HepG2 (cell line): ENCODE measurements around the gene UBXN2A. TPM values are rescaled to one million over a fixed set of nuclear protein-coding genes. Genes with fewer than 3 reads are reported as not detected.

Source experiments
- BORCS8-MEF2B ChIP-seq: sonication (generic); formaldehyde crosslinking; IDR thresholded peaks from 2 replicates; pipeline ENCODE4 v1.8.0; 2022; ENCODE audit warnings: mild to moderate bottlenecking, missing genetic modification reagents
- CEBPB ChIP-seq: IDR thresholded peaks from 2 replicates; pipeline ENCODE4 v1.6.1; 2011; ENCODE audit warnings: low read depth, low read length, improper control_type of control experiment, borderline replicate concordance
- DDIT3 ChIP-seq: sonication (generic); formaldehyde crosslinking; IDR thresholded peaks from 2 replicates; pipeline ENCODE4 v1.4.0; 2020; ENCODE audit warnings: mild to moderate bottlenecking, missing genetic modification reagents
- ETS1 ChIP-seq: sonication (generic); formaldehyde crosslinking; IDR thresholded peaks from 2 replicates; pipeline ENCODE4 v1.4.0; 2020; ENCODE audit warnings: missing genetic modification reagents
- FOSL1 ChIP-seq: sonication (generic); formaldehyde crosslinking; IDR thresholded peaks from 2 replicates; pipeline ENCODE4 v1.9.0; 2021; ENCODE audit warnings: missing genetic modification reagents, borderline replicate concordance
- GFI1 ChIP-seq: sonication (generic); formaldehyde crosslinking; IDR thresholded peaks from 2 replicates; pipeline ENCODE4 v1.5.0; 2020; ENCODE audit warnings: missing genetic modification reagents, mild to moderate bottlenecking, borderline replicate concordance
- IKZF1 ChIP-seq: fragments of 450-650 bp; IDR thresholded peaks from 2 replicates; pipeline ENCODE4 v1.7.1; 2016
- IKZF4 ChIP-seq: sonication (generic); formaldehyde crosslinking; IDR thresholded peaks from 2 replicates; pipeline ENCODE4 v1.5.1; 2020; ENCODE audit warnings: borderline replicate concordance, mild to moderate bottlenecking, low read depth, missing genetic modification reagents; ENCODE audit errors: not compliant biosample characterization
- IRF2 ChIP-seq: IDR thresholded peaks from 2 replicates; pipeline ENCODE4 v1.6.1; 2018; ENCODE audit warnings: missing genetic modification reagents, missing compliant biosample characterization
- MATR3 ChIP-seq: sonication (generic); formaldehyde crosslinking; IDR thresholded peaks from 2 replicates; pipeline ENCODE4 v1.4.0; 2020; ENCODE audit warnings: missing genetic modification reagents
- NONO ChIP-seq, 2 experiments: fragments of 450-650 bp in 1 of 2; sonication (generic) in 1 of 2; formaldehyde crosslinking in 1 of 2; IDR thresholded peaks in 1 of 2; conservative IDR thresholded peaks in 1 of 2; 2 replicates each; pipeline versions ENCODE4 v1.6.1 to v1.8.0; 2017 to 2022; ENCODE audit warnings: mild to moderate bottlenecking in 1 of 2, missing genetic modification reagents in 1 of 2, moderate library complexity in 1 of 2
- NR0B2 ChIP-seq: sonication (generic); formaldehyde crosslinking; IDR thresholded peaks from 2 replicates; pipeline ENCODE4 v1.4.0; 2020; ENCODE audit warnings: mild to moderate bottlenecking, missing genetic modification reagents
- SATB2 ChIP-seq: sonication (generic); formaldehyde crosslinking; IDR thresholded peaks from 2 replicates; pipeline ENCODE4 v1.5.0; 2020; ENCODE audit warnings: missing genetic modification reagents
- SETDB1 ChIP-seq: sonication (generic); formaldehyde crosslinking; IDR thresholded peaks from 2 replicates; pipeline ENCODE4 v1.5.1; 2020; ENCODE audit warnings: missing genetic modification reagents, mild to moderate bottlenecking, borderline replicate concordance
- SMARCC2 ChIP-seq: fragments of 450-650 bp; IDR thresholded peaks from 2 replicates; pipeline ENCODE4 v1.6.1; 2017; ENCODE audit warnings: antibody characterized with exemption, mild to moderate bottlenecking
- TBL1XR1 ChIP-seq: fragments of 150-350 bp; IDR thresholded peaks from 2 replicates; pipeline ENCODE4 v1.6.1; 2014; ENCODE audit warnings: borderline replicate concordance, low read length; ENCODE audit not compliant: partially characterized antibody
- THAP8 ChIP-seq: sonication (generic); formaldehyde crosslinking; IDR thresholded peaks from 2 replicates; pipeline ENCODE4 v1.5.1; 2020; ENCODE audit warnings: missing genetic modification reagents, mild to moderate bottlenecking, borderline replicate concordance
- THYN1 ChIP-seq: sonication (generic); formaldehyde crosslinking; IDR thresholded peaks from 2 replicates; pipeline ENCODE4 v1.8.1; 2023; ENCODE audit warnings: low read depth, mild to moderate bottlenecking, moderate library complexity, missing genetic modification reagents, borderline replicate concordance
- ZMYM4 ChIP-seq: sonication (generic); formaldehyde crosslinking; IDR thresholded peaks from 2 replicates; pipeline ENCODE4 v1.8.1; 2023; ENCODE audit warnings: mild to moderate bottlenecking, missing genetic modification reagents
- ZNF264 ChIP-seq: sonication (generic); formaldehyde crosslinking; IDR thresholded peaks from 2 replicates; pipeline ENCODE4 v1.4.0; 2020; ENCODE audit warnings: missing genetic modification reagents
- ZNF432 ChIP-seq: sonication (generic); formaldehyde crosslinking; IDR thresholded peaks from 2 replicates; pipeline ENCODE4 v1.5.0; 2020; ENCODE audit warnings: missing genetic modification reagents, mild to moderate bottlenecking, borderline replicate concordance
- ZNF724P ChIP-seq: sonication (generic); formaldehyde crosslinking; IDR thresholded peaks from 2 replicates; pipeline ENCODE4 v1.8.0; 2022; ENCODE audit warnings: missing genetic modification reagents, borderline replicate concordance
- ZNF740 ChIP-seq: sonication (generic); formaldehyde crosslinking; IDR thresholded peaks from 2 replicates; pipeline ENCODE4 v1.4.0; 2020; ENCODE audit warnings: missing genetic modification reagents
- ZNF775 ChIP-seq: sonication (generic); formaldehyde crosslinking; IDR thresholded peaks from 2 replicates; pipeline ENCODE4 v1.4.0; 2020; ENCODE audit warnings: missing genetic modification reagents, mild to moderate bottlenecking, moderate library complexity, borderline replicate concordance
- ZNF891 ChIP-seq: sonication (generic); formaldehyde crosslinking; IDR thresholded peaks from 2 replicates; pipeline ENCODE4 v1.5.0; 2020; ENCODE audit warnings: mild to moderate bottlenecking, missing genetic modification reagents
- ZSCAN29 ChIP-seq: sonication (generic); formaldehyde crosslinking; conservative IDR thresholded peaks from 2 replicates; pipeline ENCODE4 v1.4.0; 2020; ENCODE audit warnings: mild to moderate bottlenecking, missing genetic modification reagents
- ZSCAN31 ChIP-seq: sonication (generic); formaldehyde crosslinking; IDR thresholded peaks from 2 replicates; pipeline ENCODE4 v1.5.0; 2020; ENCODE audit warnings: low read depth, mild to moderate bottlenecking, missing genetic modification reagents
- polyA plus RNA-seq, 8 experiments: library from polyadenylated mRNA; depleted of rRNA in 3 of 8; stranded (reverse) in 7 of 8; unstranded in 1 of 8; fragments of >200 nt; fragmentation: Illumina TruSeq in 4 of 8; extraction: Trizol in 4 of 8; gene quantifications; 2 replicates each; pipeline versions ENCODE4 v1.2.1 to v1.2.3, GENCODE V29; 2011 to 2016; ENCODE audit warnings: low read depth in 4 of 8, missing spikeins in 1 of 8, mixed read lengths in 1 of 8; ENCODE audit not compliant: insufficient read depth in 1 of 8
- total RNA-seq, 5 experiments: library from RNA; depleted of rRNA; stranded (reverse); fragments of >200 nt; fragmentation: Illumina TruSeq; extraction: Trizol; gene quantifications; 2 replicates each; pipeline ENCODE4 v1.2.3, GENCODE V29; 2016; ENCODE audit warnings: low read depth in 1 of 5

The UBXN2A gene
- total and polyA plus RNA-seq, 2 of the 13 experiments (the other 11 are each of a cell fraction or from before 2014, with no cell fraction given) = 8.3 to 20.9 TPM

GRCh38 chr2:24015562-24016375 is 75.5 kb downstream of the UBXN2A start (continued):
- no peak for TF ChIP-seq SETDB1
- peak; percentile 78 for TF ChIP-seq ZNF724P (CRISPR knock-in tag)
- TF ChIP-seq ZNF432 (CRISPR knock-in tag) = no peak
- peak; percentile 79 for TF ChIP-seq ZSCAN31 (CRISPR knock-in tag)
- peak; percentile 88; the same call in 1 of the 2 replicates for TF ChIP-seq FOSL1 (CRISPR knock-in tag)
- no peak for TF ChIP-seq ZNF775 (CRISPR knock-in tag)
- 0 out of 2 replicates have a peak, but pooled peaks have one; percentile 10 for TF ChIP-seq SMARCC2
- TF ChIP-seq ZSCAN29 (CRISPR knock-in tag) = peak; percentile 44
- TF ChIP-seq THYN1 (CRISPR knock-in tag) = no peak
- TF ChIP-seq CEBPB = peak; percentile 94
- no peak for TF ChIP-seq THAP8 (CRISPR knock-in tag)
- peak; percentile 74; the same call in 1 of the 2 replicates for TF ChIP-seq BORCS8-MEF2B (CRISPR knock-in tag)
- no peak for TF ChIP-seq IKZF1
- no peak; the same call in none of the 2 replicates for TF ChIP-seq IRF2 (CRISPR knock-in tag)
- TF ChIP-seq ZNF740 = no peak
- TF ChIP-seq ZMYM4 (CRISPR knock-in tag) = 0 out of 2 replicates have a peak, but pooled peaks have one; percentile 42
- no peak for TF ChIP-seq ZNF264 (CRISPR knock-in tag)
- no peak for TF ChIP-seq NONO (IDR thresholded peaks at IDR 0.05)
- TF ChIP-seq NONO (CRISPR knock-in tag; conservative IDR thresholded peaks at IDR 0.05) = no peak; the same call in 1 of the 2 replicates
- TF ChIP-seq DDIT3 (CRISPR knock-in tag) = 0 out of 2 replicates have a peak, but pooled peaks have one; percentile 42
- TF ChIP-seq ZNF891 (CRISPR knock-in tag) = peak; percentile 93
- no peak for TF ChIP-seq MATR3 (CRISPR knock-in tag)
- peak; percentile 87; the same call in 1 of the 2 replicates for TF ChIP-seq GFI1
- TF ChIP-seq ETS1 (CRISPR knock-in tag) = no peak
- TF ChIP-seq IKZF4 = no peak
- no peak for TF ChIP-seq NR0B2
- no peak for TF ChIP-seq SATB2 (CRISPR knock-in tag)
- TF ChIP-seq TBL1XR1 = no peak
